Smooth muscle cell (in vitro differentiated cells): Measurements from ENCODE around the gene NFATC1. TPM values are rescaled to one million over a fixed set of nuclear protein-coding genes. Genes with fewer than 3 reads are reported as not detected.

Experiments
- DNase-seq: peaks from one replicate; lab custom pipeline; 2025; ENCODE audit not compliant: unreplicated experiment; lab: John Stamatoyannopoulos, UW
- H2AFZ ChIP-seq: fragments of 200-600 bp; sonication (generic); 2 replicates; pipeline ENCODE4 v1.6.0; 2016; ENCODE audit warnings: antibody characterized with exemption, low read depth, mild to moderate bottlenecking
- H3F3A ChIP-seq: fragments of 200-600 bp; sonication (generic); 2 replicates; pipeline ENCODE4 v1.6.0; 2017; ENCODE audit warnings: antibody characterized with exemption, low read depth
- H3K27ac ChIP-seq: fragments of 200-600 bp; sonication (generic); 2 replicates; pipeline ENCODE4 v1.5.1; 2016; ENCODE audit warnings: low read depth, mild to moderate bottlenecking
- H3K27me3 ChIP-seq: fragments of 200-600 bp; sonication (generic); 2 replicates; pipeline ENCODE4 v1.6.1; 2016; ENCODE audit warnings: low read depth, mild to moderate bottlenecking
- H3K36me3 ChIP-seq: fragments of 200-600 bp; sonication (generic); 2 replicates; pipeline ENCODE4 v1.5.1; 2016; ENCODE audit warnings: low read depth
- H3K4me1 ChIP-seq: fragments of 200-600 bp; sonication (generic); 2 replicates; pipeline ENCODE4 v1.5.1; 2016; ENCODE audit warnings: low read depth
- H3K4me2 ChIP-seq: fragments of 200-600 bp; sonication (generic); 2 replicates; pipeline ENCODE4 v1.6.0; 2016; ENCODE audit warnings: mild to moderate bottlenecking
- H3K4me3 ChIP-seq: fragments of 200-600 bp; sonication (generic); 2 replicates; pipeline ENCODE4 v1.5.1; 2016; ENCODE audit warnings: mild to moderate bottlenecking
- H3K79me2 ChIP-seq: fragments of 200-600 bp; sonication (generic); 2 replicates; pipeline ENCODE4 v1.6.0; 2016; ENCODE audit warnings: low read depth, mild to moderate bottlenecking
- H3K9ac ChIP-seq: fragments of 200-600 bp; sonication (generic); 2 replicates; pipeline ENCODE4 v1.6.0; 2016; ENCODE audit warnings: low read depth
- H3K9me3 ChIP-seq: fragments of 200-600 bp; sonication (generic); replicated peaks from 2 replicates; pipeline ENCODE4 v1.5.1; 2016; ENCODE audit warnings: low read depth
- H4K20me1 ChIP-seq: fragments of 200-600 bp; sonication (generic); 2 replicates; pipeline ENCODE4 v1.6.0; 2016; ENCODE audit warnings: low read depth
- CTCF ChIP-seq: fragments of 200-600 bp; sonication (generic); IDR thresholded peaks from 2 replicates; pipeline ENCODE4 v1.5.1; 2017; ENCODE audit warnings: borderline replicate concordance, mild to moderate bottlenecking, antibody characterized with exemption; ENCODE audit not compliant: insufficient read depth, poor library complexity, severe bottlenecking
- WGBS: methylation state at CpG from one replicate; pipeline ENCODE4 v1.1.7; 2016; ENCODE audit warnings: low lambda C conversion rate; 5-methylcytosine and 5-hydroxymethylcytosine counted together
- polyA plus RNA-seq: library from polyadenylated mRNA; unstranded; fragments of >200 nt; fragmentation: Nextera tagmentation; extraction: Ambion mirVana; gene quantifications from 2 replicates; pipeline ENCODE4 v1.2.1, GENCODE V29; 2016
- total RNA-seq: library from RNA; depleted of rRNA; stranded (reverse); fragments of >200 nt; gene quantifications from 2 replicates; pipeline ENCODE4 v1.2.3, GENCODE V29; 2014

Gene NFATC1
- total and polyA plus RNA-seq, 2 experiments from 2014 or later, result 13.1 to 19.2 TPM

- Histone ChIP-seq H3K9me3 (no peaks in the 10 kb centered on the region), H3K4me1 (no peaks in the 10 kb centered on the region), H2AFZ (no peak overlapping the region), H4K20me1 (no peaks in the 10 kb centered on the region), H3K79me2 (no peaks in the 10 kb centered on the region), H3F3A (no peaks in the 10 kb centered on the region), H3K27ac (no peak overlapping the region), H3K9ac (no peak overlapping the region), H3K4me2 (peak overlapping the region; percentile 59), H3K4me3 (no peak overlapping the region), H3K27me3 (no peaks in the 10 kb centered on the region), H3K36me3 (no peaks in the 10 kb centered on the region)
- TF ChIP-seq CTCF, result no peak
- DNase-seq, result no peak
- 63% methylated on average over 29 of the region's 29 CpGs for WGBS
Observed at GRCh38 chr18:79366177-79367094, 29.3 kb upstream of the NFATC1 start.

- H3K4me1 ChIP-seq, result no peaks in the 10 kb centered on the region
- H3K9ac ChIP-seq, result no peak overlapping the region
- WGBS, result 96% methylated on average over 8 of the region's 8 CpGs
- H3K4me2 ChIP-seq, result no peak overlapping the region
- no peaks in the 10 kb centered on the region for H3K9me3 ChIP-seq
- no peaks in the 10 kb centered on the region for H3K79me2 ChIP-seq
- H3K4me3 ChIP-seq, result no peak overlapping the region
- no peak for TF ChIP-seq CTCF
- DNase-seq, result no peak
- no peak overlapping the region for H2AFZ ChIP-seq
- no peaks in the 10 kb centered on the region for H3F3A ChIP-seq
- H3K27ac ChIP-seq, result no peak overlapping the region
- no peaks in the 10 kb centered on the region for H3K36me3 ChIP-seq
- no peaks in the 10 kb centered on the region for H4K20me1 ChIP-seq
- no peaks in the 10 kb centered on the region for H3K27me3 ChIP-seq
Observed at GRCh38 chr18:79367480-79367879, 28.2 kb upstream of the NFATC1 start.

- TF ChIP-seq CTCF, result no peak
- Histone ChIP-seq H3K4me1 (no peaks in the 10 kb centered on the region), H3K27me3 (no peaks in the 10 kb centered on the region), H3K9ac (no peak overlapping the region), H3K79me2 (no peaks in the 10 kb centered on the region), H3F3A (no peaks in the 10 kb centered on the region), H3K4me2 (no peak overlapping the region), H3K9me3 (no peaks in the 10 kb centered on the region), H3K4me3 (no peak overlapping the region), H3K36me3 (no peaks in the 10 kb centered on the region), H4K20me1 (no peaks in the 10 kb centered on the region), H2AFZ (no peak overlapping the region), H3K27ac (no peak overlapping the region)
- DNase-seq, result no peak
- WGBS, result 89% methylated on average over 18 of the region's 18 CpGs
Observed at GRCh38 chr18:79367989-79368388, 27.7 kb upstream of the NFATC1 start.
